ENCODE data around the gene AMDHD1. TPM values are rescaled to one million over a fixed set of nuclear protein-coding genes. Genes with fewer than 3 reads are reported as not detected.

Gene AMDHD1
- total and polyA plus RNA-seq, 10 of the 15 experiments (the other 5 are each of a cell fraction or from before 2014, with no cell fraction given), result 0.04 to 0.28 (median 0.13) TPM; not detected in 4

DNA sequence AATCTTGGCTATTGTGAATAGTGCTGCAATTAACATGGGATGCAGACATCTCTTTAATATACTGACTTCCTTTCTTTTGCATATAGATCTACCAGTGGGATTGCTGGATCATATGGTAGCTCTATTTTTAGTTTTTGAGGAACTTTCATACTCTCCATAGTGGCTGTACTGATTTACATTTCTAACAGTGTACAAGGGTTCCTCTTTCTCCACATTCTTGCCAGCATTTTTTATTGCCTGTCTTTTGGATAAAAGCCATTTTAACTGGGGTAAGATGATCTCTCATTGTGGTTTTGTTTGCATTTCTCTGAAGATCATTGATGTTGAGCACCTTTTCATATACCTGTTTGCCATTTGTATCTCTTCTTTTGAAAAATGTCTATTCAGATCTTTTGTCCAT lies 8.4 kb downstream of the AMDHD1 start:
- no TSS peak for BruUV-seq (replicated peaks)
- no peak overlapping the region for H3K9ac ChIP-seq (ENCODE audit: control insufficient read depth, insufficient read depth, low read length)
- intact Hi-C loops (cut with micrococcal nuclease; ENCODE audit: unreplicated experiment) (no loop called here), in situ Hi-C loops (cut with MboI) (no loop called here)
- TF ChIP-seq, protein P1, sequence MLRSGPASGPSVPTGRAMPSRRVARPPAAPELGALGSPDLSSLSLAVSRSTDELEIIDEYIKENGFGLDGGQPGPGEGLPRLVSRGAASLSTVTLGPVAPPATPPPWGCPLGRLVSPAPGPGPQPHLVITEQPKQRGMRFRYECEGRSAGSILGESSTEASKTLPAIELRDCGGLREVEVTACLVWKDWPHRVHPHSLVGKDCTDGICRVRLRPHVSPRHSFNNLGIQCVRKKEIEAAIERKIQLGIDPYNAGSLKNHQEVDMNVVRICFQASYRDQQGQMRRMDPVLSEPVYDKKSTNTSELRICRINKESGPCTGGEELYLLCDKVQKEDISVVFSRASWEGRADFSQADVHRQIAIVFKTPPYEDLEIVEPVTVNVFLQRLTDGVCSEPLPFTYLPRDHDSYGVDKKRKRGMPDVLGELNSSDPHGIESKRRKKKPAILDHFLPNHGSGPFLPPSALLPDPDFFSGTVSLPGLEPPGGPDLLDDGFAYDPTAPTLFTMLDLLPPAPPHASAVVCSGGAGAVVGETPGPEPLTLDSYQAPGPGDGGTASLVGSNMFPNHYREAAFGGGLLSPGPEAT (IDR thresholded peaks at IDR 0.05; ENCODE audit: low read depth), result no peak
- TF ChIP-seq HCFC1 (IDR thresholded peaks at IDR 0.05; ENCODE audit: low read length) (no peak), EP300 (IDR thresholded peaks at IDR 0.05; ENCODE audit: borderline replicate concordance in 1 of 2, control insufficient read depth in 1 of 2, low read depth in 2 of 2, low read length in 2 of 2) (no peak), YBX1 (IDR thresholded peaks at IDR 0.05) (no peak), ZNF622 (IDR thresholded peaks at IDR 0.05) (no peak), EGR1 (IDR thresholded peaks at IDR 0.05; ENCODE audit: borderline replicate concordance in 1 of 2, low read depth in 2 of 2, low read length in 2 of 2) (no peak), RBBP5 (conservative IDR thresholded peaks at IDR 0.05) (no peak), SIX5 (IDR thresholded peaks at IDR 0.05; ENCODE audit: low read depth, low read length, severe bottlenecking) (no peak), BMI1 (IDR thresholded peaks at IDR 0.05; ENCODE audit: borderline replicate concordance) (no peak), MEF2B (IDR thresholded peaks at IDR 0.05; ENCODE audit: partially characterized antibody, poor library complexity, severe bottlenecking) (no peak), NR2C1 (IDR thresholded peaks at IDR 0.05) (no peak), MEF2A (IDR thresholded peaks at IDR 0.05; ENCODE audit: insufficient read depth, low read depth, low read length) (no peak), DPF2 (IDR thresholded peaks at IDR 0.05) (no peak), TCF12 (IDR thresholded peaks at IDR 0.05; ENCODE audit: low read depth, low read length) (no peak), MYC (IDR thresholded peaks at IDR 0.05; ENCODE audit: insufficient read depth, insufficient read length, insufficient replicate concordance, low read length, severe bottlenecking) (no peak)
- TF ChIP-seq, protein P2, sequence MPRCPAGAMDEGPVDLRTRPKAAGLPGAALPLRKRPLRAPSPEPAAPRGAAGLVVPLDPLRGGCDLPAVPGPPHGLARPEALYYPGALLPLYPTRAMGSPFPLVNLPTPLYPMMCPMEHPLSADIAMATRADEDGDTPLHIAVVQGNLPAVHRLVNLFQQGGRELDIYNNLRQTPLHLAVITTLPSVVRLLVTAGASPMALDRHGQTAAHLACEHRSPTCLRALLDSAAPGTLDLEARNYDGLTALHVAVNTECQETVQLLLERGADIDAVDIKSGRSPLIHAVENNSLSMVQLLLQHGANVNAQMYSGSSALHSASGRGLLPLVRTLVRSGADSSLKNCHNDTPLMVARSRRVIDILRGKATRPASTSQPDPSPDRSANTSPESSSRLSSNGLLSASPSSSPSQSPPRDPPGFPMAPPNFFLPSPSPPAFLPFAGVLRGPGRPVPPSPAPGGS (IDR thresholded peaks at IDR 0.05; ENCODE audit: borderline replicate concordance, insufficient read depth, low read depth, low read length, poor library complexity, severe bottlenecking), result no peak
- TF ChIP-seq, protein P3, sequence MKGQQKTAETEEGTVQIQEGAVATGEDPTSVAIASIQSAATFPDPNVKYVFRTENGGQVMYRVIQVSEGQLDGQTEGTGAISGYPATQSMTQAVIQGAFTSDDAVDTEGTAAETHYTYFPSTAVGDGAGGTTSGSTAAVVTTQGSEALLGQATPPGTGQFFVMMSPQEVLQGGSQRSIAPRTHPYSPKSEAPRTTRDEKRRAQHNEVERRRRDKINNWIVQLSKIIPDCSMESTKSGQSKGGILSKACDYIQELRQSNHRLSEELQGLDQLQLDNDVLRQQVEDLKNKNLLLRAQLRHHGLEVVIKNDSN (IDR thresholded peaks at IDR 0.05; ENCODE audit: borderline replicate concordance, extremely low read length, insufficient read depth, low read depth, low read length), result no peak
- DNase-seq (ENCODE audit: low read depth, low spot score), result no peak
- no peak overlapping the region for H2AFZ ChIP-seq (ENCODE audit: control insufficient read depth, low read depth, low read length)
- H3K36me3 ChIP-seq (ENCODE audit: control insufficient read depth in 2 of 2, insufficient read depth in 2 of 2, low read length in 1 of 2), result no peaks in the 10 kb centered on the region
- H3K79me2 ChIP-seq (ENCODE audit: control insufficient read depth, insufficient read depth, low read length), result no peaks in the 10 kb centered on the region
- H4K20me1 ChIP-seq (ENCODE audit: control insufficient read depth, insufficient read depth), result no peaks in the 10 kb centered on the region
- no peak overlapping the region for H3K4me2 ChIP-seq (ENCODE audit: control insufficient read depth, insufficient read depth)
- SMC1A ChIA-PET (ENCODE audit: uncharacterized antibody, unreplicated experiment), result interaction anchor here (1.7 kb wide), 1 partner anchor 11 kb away, joined by 5 read pairs; no protein-coding TSS in a partner anchor
- ATAC-seq, result no peak
- POLR2A ChIA-PET, result no interaction called here
- no peaks in the 10 kb centered on the region for H3K4me1 ChIP-seq (ENCODE audit: control insufficient read depth, insufficient read depth, low read length)
- CTCF ChIA-PET, result interaction anchor here (4.4 kb wide), 1 partner anchor 8 kb away, joined by 26 read pairs; the partner anchor contains the start of genes AMDHD1 and CCDC38
- H3K9me3 ChIP-seq (replicated peaks; ENCODE audit: control insufficient read depth, insufficient read depth, low read length), result no peaks in the 10 kb centered on the region
- RAD21 ChIA-PET (ENCODE audit: unreplicated experiment), result interaction anchor here (0.9 kb wide), 1 partner anchor 47 kb away, joined by 4 read pairs; no protein-coding TSS in a partner anchor
- H3K4me3 ChIP-seq, result no peak overlapping the region
- no peak for FAIRE-seq
- H3K27ac ChIP-seq (ENCODE audit: control insufficient read depth, insufficient read depth), result no peak overlapping the region
- H3K27me3 ChIP-seq (replicated peaks in 1 of 2; ENCODE audit: control insufficient read depth in 2 of 2, insufficient read depth in 2 of 2, low read length in 1 of 2), result no peaks in the 10 kb centered on the region; a peak in 1 of 4 replicates

Data from GM12878 (cell line).